HG02938 (cell line): ENCODE measurements around the gene ZP2.
"Not testable (repeated sequence)": the region's sequence is repeated elsewhere in the genome, so short reads cannot be mapped to it uniquely, and the experiment has no call there.

Experiments
- ATAC-seq: cut with Tn5 transposase; IDR thresholded peaks from one replicate; pipeline ENCODE4 v1.9.1; 2021; ENCODE audit warnings: mild to moderate bottlenecking, moderate library complexity; ENCODE audit not compliant: unreplicated experiment

Gene ZP2

DNA sequence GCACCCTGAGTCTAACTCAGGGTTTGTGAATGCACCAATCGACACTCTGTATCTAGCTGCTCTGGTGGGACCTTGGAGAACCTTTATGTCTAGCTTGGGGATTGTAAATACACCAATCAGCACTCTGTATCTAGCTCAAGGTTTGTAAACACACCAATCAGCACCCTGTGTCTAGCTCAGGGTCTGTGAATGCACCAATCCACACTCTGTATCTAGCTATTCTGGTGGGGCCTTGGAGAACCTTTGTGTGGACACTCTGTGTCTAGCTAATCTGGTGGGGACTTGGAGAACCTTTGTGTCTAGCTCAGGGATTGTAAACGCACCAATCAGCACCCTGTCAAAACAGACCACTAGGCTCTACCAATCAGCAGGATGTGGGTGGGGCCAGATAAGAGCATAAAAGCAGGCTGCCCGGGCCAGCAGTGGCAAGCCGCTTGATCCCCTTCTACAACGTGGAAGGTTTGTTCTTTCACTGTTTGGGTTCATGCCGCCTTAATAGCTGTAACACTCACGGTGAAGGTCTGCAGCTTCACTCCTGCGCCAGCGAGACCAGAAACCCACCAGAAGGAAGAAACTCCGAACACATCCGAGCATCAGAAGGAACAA is 58.1 kb downstream of the ZP2 start:
- not testable (repeated sequence) for ATAC-seq

GRCh38 chr16:21152160-21153030 is 59.0 kb downstream of the ZP2 start:
- not testable (repeated sequence) for ATAC-seq

GRCh38 chr16:21150375-21151001 is 60.9 kb downstream of the ZP2 start, which contains the start of gene DNAH3:
Gene DNAH3 (minus strand): TSS chr16:21150846. CDS start chr16:21150319, 527 bp downstream.
- ATAC-seq, result no peak
